Left forelimb (tissue), 1 donor: ENCODE data around the gene CASP8.
A peak's percentile ranks its signal among the peaks of the same experiment; 100 is the strongest.

Source experiments
- DNase-seq: peaks from one replicate; pipeline ENCODE4 v3.0.0-alpha.2; 2018; ENCODE audit warnings: low spot score

The CASP8 gene

DNA sequence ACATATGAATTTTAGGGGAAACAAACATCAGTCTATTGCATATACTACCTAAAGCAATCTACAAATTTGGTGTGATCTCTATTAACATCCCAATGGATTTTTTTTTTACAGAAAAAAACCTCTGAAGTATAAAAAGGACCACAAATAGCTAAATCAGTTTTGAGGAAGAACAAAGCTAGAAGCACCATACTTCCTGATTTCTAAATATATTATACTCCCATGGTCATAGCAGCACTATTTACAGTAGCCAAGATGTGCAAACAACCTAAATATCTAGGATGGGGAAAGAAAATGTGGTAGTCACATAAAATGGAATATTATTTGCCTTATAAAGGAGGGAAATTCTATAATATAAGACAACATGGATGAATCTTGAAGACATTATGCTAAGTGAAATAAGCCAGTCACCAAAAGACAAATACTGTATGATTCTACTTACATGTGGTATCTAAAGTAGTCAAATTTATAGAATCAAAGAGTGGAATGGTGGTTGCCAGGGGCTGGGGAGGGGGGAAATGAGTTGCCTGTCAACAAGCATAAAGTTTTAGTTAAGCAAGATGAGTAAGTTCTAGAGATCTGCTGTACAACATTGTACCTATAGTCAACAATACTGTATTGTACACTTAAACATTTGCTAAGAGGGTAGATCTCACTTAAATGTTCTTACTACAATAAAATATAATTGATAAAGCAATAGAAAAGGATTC lies 17.6 kb upstream of the CASP8 start:
- no peak for DNase-seq

DNA sequence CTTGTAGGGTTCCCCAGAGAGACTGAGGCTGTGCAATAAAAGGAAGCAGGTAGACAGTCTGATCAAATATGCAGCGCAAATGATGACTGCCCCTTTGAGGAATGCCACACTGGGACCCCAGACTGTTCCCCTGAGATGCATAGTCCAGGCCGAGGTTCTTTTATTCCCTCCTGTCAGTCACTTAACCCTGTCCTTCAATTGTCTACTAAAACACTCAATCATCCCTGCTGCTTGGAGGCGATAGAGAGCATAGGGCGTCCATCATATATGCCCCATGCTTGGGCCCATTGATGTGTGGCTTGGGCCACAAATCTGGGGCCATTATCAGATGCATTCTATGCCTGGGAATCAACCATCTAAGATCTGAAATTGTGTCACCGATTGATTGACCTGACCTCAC lies 15.5 kb upstream of the CASP8 start:
- no peak for DNase-seq

- DNase-seq, result no peak
Observed at GRCh38 chr2:201246280-201246679, 14.1 kb upstream of the CASP8 start.

- no peak for DNase-seq
Observed at GRCh38 chr2:201248288-201248844, 12.0 kb upstream of the CASP8 start.

DNA sequence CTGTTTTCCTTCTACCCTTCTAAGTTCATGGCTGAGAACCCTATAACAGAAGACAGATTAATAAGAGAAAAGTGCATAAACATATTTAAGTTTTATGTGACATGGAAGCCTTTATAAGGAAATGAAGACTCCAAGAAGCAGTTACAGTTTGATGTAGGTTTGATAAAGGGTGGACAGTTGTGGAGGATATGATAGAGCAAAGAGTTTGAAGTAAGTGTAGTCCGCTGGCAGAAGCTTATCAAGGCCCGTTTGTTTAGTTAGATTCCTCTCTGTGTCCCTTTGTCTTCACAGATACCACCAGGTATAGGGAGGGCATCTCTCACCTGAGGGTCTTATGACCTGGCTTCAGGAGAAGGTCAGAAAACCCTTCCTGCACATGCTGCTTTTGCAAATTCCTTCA lies 10.4 kb upstream of the CASP8 start:
- no peak for DNase-seq

DNA sequence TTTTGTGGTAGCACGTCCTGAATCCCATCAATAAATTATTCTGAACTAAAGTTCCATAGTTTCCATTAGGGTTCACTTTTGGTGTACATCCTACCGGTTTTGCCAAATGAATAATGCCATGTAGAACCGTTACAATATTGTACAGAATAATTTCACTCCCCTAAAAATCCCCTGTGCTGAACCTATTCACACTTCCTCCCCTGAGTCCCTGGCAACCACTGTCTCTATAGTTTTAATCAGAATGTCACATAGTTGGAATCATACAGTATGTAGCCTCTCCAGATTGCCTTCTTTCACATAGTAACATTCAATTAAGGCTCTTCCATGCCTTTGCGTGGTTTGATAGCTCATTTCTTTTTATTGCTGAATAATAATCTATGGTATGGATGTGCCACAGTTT lies 9.6 kb upstream of the CASP8 start:
- no peak for DNase-seq

DNA sequence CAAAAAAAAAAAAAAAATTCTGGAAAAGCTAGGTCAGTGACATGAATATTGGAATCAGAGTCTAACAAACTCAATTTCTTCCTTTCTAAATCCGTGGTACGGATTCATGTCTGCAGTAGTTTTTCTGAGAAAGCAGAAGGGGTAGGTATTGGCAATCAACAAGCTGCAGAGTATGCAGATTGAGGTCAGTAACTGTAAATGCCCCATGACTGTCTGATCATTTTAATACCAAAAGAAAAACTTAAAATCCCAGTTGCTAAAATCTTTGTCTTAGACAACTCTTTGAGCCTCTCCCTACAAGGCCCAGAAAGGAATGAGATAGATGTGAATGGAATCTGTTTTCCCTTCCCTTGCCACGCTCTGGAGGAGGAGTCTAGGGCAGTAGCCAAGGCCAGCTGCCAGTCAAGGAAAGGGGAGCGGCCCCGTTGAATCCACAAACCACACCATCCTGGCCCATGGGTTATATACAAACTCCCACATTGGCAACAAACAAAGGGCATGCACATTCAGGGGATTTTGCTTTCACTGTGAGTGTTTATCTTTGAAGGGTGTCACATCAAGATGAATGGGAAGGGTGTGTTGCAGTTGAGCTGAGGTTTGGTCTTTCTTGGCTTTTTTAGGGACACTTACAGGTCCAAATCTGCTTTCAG lies 6.1 kb upstream of the CASP8 start:
- DNase-seq, result no peak

GRCh38 chr2:201255408-201256033 lies 4.8 kb upstream of the CASP8 start:
- no peak for DNase-seq

DNA sequence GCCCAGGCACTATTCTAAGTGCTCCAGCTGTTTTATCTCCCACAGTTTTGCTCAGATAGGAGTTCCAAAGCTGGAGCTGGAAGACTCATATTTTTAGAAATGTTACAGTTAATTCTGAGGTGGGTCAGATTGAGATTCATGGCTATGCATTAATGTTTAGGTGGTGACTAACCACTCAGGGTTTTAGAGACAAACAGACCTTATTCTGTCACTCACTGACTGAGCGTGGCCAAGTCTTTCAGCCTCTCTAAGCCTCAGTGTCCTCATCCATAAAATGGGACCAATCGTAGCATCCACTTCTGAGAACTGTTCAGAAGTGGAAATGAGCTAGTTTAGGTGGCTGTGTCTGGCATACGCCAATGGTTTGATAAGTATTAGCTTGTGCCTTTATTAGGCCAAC lies 4.3 kb upstream of the CASP8 start:
- no peak for DNase-seq

DNA sequence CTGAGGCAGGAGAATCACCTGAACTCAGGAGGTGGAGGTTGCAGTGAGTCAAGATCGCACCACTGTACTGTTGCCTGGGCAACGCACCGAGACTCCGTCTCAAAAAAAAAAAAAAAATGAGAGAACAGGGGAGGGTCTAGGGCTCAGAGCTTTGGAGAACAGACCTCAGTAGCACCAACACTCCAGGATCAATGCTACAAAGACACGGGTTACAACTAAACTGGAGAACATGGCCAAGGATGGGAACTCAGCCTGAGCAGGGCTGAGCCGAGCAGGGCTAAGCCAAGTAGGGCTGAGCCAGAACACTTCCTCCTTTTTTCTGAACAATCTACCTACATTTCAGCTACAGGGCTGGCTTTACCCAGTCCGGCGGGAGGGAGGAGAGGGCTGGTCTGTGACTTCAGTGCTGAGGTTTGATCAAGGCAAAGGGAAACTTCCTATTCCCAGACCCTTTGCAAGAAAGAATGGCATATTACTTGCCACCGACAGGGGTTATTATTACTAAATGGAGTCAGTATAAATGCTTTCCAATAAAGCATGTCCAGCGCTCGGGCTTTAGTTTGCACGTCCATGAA lies 2.9 kb upstream of the CASP8 start:
- DNase-seq, result no peak

DNA sequence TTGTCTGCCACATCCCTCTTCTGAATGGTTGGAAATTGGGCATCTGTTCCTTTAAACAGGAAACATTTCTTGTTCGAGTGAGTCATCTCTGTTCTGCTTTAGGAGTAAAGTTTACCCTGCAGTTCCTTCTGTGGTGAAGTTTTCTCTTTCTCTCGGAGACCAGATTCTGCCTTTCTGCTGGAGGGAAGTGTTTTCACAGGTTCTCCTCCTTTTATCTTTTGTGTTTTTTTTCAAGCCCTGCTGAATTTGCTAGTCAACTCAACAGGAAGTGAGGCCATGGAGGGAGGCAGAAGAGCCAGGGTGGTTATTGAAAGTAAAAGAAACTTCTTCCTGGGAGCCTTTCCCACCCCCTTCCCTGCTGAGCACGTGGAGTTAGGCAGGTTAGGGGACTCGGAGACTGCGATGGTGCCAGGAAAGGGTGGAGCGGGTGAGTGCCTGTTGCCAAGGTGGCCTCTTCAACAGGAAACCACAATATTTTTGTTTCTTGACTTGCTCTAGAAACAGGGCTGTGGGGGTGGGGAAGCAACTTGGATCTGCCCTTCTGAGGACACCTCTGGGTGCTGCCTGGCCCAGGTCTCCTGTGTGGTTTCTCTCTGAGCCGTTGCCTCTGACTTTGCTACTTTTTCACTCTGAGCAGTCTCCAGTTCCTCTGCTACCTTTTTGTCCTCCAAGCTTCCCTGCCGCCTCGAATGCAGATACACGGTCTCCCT lies 2.2 kb upstream of the CASP8 start:
- peak; percentile 73 for DNase-seq

DNA sequence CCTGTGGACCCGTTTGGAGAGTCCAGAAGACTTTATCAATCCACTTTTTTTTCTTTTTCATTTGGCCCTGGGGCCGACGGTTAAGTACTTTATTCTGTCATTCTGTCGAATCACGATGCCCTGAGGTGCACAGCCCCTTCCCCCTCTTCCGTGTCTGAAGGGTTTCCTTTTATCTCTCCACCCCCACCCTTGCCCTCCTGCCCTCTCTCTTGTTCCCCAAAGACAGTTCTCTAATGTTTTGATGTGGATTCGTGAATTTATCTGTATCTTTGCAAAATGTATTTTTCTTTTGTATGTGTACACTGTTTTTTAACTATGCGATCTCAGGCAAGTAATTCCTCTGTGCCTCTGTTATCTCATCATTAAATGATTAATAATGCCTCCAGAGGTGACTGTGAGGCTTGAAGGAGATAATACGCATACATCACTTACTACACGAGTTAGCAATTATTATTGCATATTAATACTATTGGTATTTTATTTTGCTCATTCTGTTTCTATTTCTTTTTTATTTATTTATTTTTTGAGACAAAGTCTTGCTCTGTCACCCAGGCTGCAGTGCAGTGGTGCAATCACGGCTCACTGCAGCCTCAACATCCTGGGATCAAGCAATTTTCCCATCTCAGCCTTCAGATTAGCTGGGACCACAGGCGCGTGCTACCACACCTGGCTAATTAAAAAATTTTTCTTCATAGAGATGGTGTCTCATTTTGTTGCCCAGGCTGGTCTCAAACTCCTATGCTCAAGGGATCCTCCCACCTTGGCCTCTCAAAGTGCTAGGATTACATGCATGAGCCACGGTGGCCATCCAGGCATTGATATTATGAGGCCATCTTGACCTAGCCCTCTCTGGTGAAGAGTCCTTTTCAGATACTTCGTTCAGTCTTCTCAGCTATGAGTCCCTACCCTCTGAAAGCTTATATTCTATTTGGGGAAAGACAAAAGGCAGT lies 1.4 kb upstream of the CASP8 start:
- no peak for DNase-seq

DNA sequence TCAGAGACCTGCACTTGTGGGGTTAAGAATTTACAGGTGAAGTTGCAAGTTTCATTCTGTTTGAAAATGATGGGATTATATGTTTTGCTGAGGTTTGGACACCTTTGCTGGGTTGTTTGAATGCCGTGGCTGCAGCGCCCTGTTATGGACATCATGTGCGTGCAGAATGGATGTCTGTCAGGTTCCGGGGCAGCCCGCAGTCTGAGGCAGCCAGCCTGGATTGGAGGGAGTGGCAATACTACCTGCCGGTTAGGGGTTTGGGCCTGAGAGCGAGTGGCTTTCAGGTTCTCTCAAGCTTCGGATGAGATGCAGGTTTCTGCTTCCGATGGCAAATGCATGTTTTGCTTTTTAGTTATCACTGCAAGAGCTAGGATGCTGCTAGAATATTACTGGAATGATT lies 1.1 kb downstream of the CASP8 start:
- DNase-seq, result no peak

- no peak for DNase-seq
Observed at GRCh38 chr2:201261906-201262305, 1.6 kb downstream of the CASP8 start.

GRCh38 chr2:201262718-201263117 lies 2.4 kb downstream of the CASP8 start:
- DNase-seq, result no peak

GRCh38 chr2:201263779-201264178 lies 3.4 kb downstream of the CASP8 start:
- no peak for DNase-seq

- DNase-seq, result no peak
Observed at GRCh38 chr2:201264472-201265173, 4.3 kb downstream of the CASP8 start.

GRCh38 chr2:201266629-201267028 lies 6.3 kb downstream of the CASP8 start:
- DNase-seq, result no peak

DNA sequence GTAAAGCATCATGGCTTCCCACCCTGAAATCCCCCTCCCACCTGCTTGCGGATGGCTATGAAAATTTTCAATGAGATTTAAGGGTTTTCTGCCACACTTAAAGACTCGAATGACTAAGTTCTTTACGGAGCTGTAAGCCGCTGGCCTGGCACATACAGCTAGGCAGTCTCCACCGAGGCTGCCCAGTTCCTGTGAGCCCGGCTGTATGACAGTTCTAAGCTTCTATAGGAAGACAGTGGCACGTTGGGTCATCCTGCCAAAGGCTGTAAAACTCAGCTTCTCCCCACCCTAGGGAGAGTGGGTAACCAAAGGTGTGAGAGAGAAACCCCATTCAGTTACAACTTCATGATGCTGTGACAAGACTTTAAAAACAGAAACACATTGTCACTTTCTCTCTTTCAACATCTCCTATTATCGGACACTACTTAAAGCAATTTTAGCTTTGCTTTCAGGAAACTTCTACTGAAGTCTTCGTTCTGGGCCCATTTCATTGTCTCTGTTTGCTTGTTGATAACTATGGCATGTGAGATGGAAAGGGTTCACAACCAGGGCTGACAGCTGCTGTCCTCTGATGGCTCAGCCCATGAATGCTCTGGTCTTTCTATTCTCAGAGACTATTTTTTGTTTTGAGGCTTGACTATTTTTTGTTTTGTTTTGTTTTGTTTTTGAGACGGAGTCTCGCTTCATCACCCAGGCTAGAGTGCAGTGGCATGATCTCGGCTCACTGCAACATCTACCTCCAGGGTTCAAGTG lies 7.1 kb downstream of the CASP8 start:
- DNase-seq, result no peak

GRCh38 chr2:201269764-201270163 lies 9.4 kb downstream of the CASP8 start:
- DNase-seq, result no peak
